Peyer's patch (tissue), 4 donors: ENCODE results near the gene MEGF9.

Experiments
- CTCF ChIP-seq, 6 experiments: fragments of 450-650 bp in 4 of 6; fragments of 200-600 bp in 2 of 6; sonication (generic) in 1 of 6; IDR thresholded peaks; one replicate each; pipeline ENCODE4 v1.5.1; 2017 to 2019; ENCODE audit warnings: antibody characterized with exemption in 6 of 6, mild to moderate bottlenecking in 3 of 6, moderate library complexity in 1 of 6
- POLR2A ChIP-seq, 2 donors: fragments of 450-650 bp; IDR thresholded peaks; one replicate each; pipeline ENCODE4 v1.5.1; 2017; ENCODE audit warnings: antibody characterized with exemption in 2 of 2, mild to moderate bottlenecking in 2 of 2, moderate library complexity in 2 of 2

GRCh38 chr9:120676767-120677402, 37.4 kb downstream of the MEGF9 start:
- TF ChIP-seq CTCF (IDR thresholded peaks at IDR 0.05): no peak
- TF ChIP-seq POLR2A (IDR thresholded peaks at IDR 0.05): no peak
